ENCODE measurements around the gene ADGRB2. TPM values are rescaled to one million over a fixed set of nuclear protein-coding genes. Genes with fewer than 3 reads are reported as not detected.
A peak's percentile ranks its signal among the peaks of the same experiment; 100 is the strongest.

ADGRB2 gene
- total RNA-seq, 1 donor: 5.8 TPM

DNA sequence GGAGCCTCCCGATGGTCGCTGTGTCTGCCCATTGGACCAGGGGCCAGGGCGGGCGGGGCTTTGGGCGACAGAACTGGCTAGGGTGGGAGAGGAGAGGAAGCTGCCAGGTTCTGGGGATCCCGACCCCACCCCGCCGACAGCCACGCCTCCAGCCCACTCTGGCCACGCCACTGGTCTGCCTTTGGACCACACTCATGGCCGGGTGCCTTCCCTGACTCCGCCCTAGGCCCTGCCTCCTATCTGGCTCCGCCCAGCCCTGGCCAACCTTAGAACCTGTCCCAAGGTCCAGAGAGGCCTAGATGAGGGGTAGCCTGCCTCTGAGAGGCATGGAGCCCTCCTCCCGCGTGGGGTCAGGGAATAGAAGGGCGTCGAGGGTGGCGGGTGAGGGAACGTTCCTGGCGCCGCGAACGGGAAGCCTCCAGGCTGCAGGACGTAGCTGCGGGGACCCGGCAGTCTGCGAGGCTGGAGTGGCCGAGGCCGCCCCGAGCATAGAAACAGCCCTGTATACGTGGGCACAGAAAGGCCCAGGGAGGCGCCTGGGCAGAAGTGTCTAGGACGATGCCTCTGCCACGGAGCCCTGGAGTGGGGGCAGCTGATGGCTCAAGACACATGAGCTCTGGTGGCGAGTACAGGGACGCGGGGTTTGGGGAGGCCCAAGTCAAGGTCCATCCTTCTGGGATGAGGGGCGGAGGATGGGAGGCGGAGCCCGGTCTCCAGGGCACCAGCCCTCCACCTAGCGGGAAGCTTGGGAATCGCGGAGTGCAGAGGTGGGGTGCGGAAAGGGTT, 48.9 kb downstream of the ADGRB2 start:
- H3K4me2 ChIP-seq (ENCODE audit: insufficient read depth, low read length): peak overlapping the region; percentile 88
- H2AFZ ChIP-seq (ENCODE audit: low read length): peak overlapping the region; percentile 92
- H3K4me1 ChIP-seq (ENCODE audit: insufficient read depth, low read length): peaks cover 62% of the 10 kb centered on the region

GRCh38 chr1:31714442-31715086, 49.6 kb downstream of the ADGRB2 start:
- Histone ChIP-seq H3K36me3 (ENCODE audit: insufficient read depth, low read length) (no peaks in the 10 kb centered on the region), H3K27ac (ENCODE audit: low read depth, low read length) (peak overlapping the region; percentile 96), H3K9me3 (ENCODE audit: low read depth, low read length) (no peaks in the 10 kb centered on the region), H3K4me3 (ENCODE audit: insufficient read depth, low read length) (peak overlapping the region; percentile 70), H3K79me2 (ENCODE audit: insufficient read depth, low read length) (no peaks in the 10 kb centered on the region), H3K4me2 (ENCODE audit: insufficient read depth, low read length) (peak overlapping the region; percentile 88), H2AFZ (ENCODE audit: low read length) (peak overlapping the region; percentile 92), H3K4me1 (ENCODE audit: insufficient read depth, low read length) (peaks cover 62% of the 10 kb centered on the region), H4K20me1 (ENCODE audit: insufficient read depth, low read length) (peaks cover 5% of the 10 kb centered on the region), H3K27me3 (ENCODE audit: insufficient read depth, low read length) (no peaks in the 10 kb centered on the region)
- DNase-seq (ENCODE audit: insufficient read length, low spot score, missing footprints): peak; percentile 90
- TF ChIP-seq CTCF (IDR thresholded peaks at IDR 0.05; ENCODE audit: extremely low read depth, low read depth, low read length): peak; percentile 42

More for the DNA sequence above, 48.9 kb downstream of the ADGRB2 start:
- Histone ChIP-seq H3K27ac (ENCODE audit: low read depth, low read length) (peak overlapping the region; percentile 96), H3K4me3 (ENCODE audit: insufficient read depth, low read length) (peak overlapping the region; percentile 70), H3K79me2 (ENCODE audit: insufficient read depth, low read length) (no peaks in the 10 kb centered on the region), H3K36me3 (ENCODE audit: insufficient read depth, low read length) (no peaks in the 10 kb centered on the region), H3K9me3 (ENCODE audit: low read depth, low read length) (no peaks in the 10 kb centered on the region), H3K27me3 (ENCODE audit: insufficient read depth, low read length) (no peaks in the 10 kb centered on the region), H4K20me1 (ENCODE audit: insufficient read depth, low read length) (peaks cover 5% of the 10 kb centered on the region)
- DNase-seq (ENCODE audit: insufficient read length, low spot score, missing footprints): peak; percentile 98
- TF ChIP-seq CTCF (IDR thresholded peaks at IDR 0.05; ENCODE audit: extremely low read depth, low read depth, low read length): peak; percentile 79

DNA sequence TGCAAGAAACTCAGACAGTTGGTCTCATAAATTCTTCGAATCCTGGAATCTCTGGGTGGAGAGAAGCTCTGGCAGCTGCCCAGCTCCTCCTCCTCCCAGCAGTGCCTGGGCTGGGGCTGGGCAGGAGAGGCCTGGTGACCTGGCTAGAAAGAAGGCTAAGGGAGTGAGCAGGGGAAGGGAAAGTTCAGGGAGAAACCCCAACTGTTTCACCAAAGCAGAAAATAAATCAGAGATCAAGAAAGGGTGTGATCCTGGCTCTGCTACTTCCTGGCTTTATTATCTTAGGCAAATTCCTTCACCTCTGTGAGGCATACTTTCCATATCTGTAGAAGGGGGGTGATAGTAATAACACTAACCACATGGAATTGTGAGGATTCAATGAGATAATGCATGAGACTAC, 51.5 kb downstream of the ADGRB2 start:
- no peak overlapping the region for H2AFZ ChIP-seq (ENCODE audit: low read length)
- H3K27me3 ChIP-seq (ENCODE audit: insufficient read depth, low read length): no peaks in the 10 kb centered on the region
- TF ChIP-seq CTCF (IDR thresholded peaks at IDR 0.05; ENCODE audit: extremely low read depth, low read depth, low read length): no peak
- no peaks in the 10 kb centered on the region for H3K36me3 ChIP-seq (ENCODE audit: insufficient read depth, low read length)
- no peaks in the 10 kb centered on the region for H3K79me2 ChIP-seq (ENCODE audit: insufficient read depth, low read length)
- peak; percentile 91 for DNase-seq (ENCODE audit: insufficient read length, low spot score, missing footprints)
- H4K20me1 ChIP-seq (ENCODE audit: insufficient read depth, low read length): peaks cover 5% of the 10 kb centered on the region
- peak overlapping the region; percentile 68 for H3K4me2 ChIP-seq (ENCODE audit: insufficient read depth, low read length)
- H3K27ac ChIP-seq (ENCODE audit: low read depth, low read length): peak overlapping the region; percentile 96
- peaks cover 70% of the 10 kb centered on the region for H3K4me1 ChIP-seq (ENCODE audit: insufficient read depth, low read length)
- H3K4me3 ChIP-seq (ENCODE audit: insufficient read depth, low read length): no peak overlapping the region
- H3K9me3 ChIP-seq (ENCODE audit: low read depth, low read length): no peaks in the 10 kb centered on the region

- no peak for TF ChIP-seq CTCF (IDR thresholded peaks at IDR 0.05; ENCODE audit: extremely low read depth, low read depth, low read length)
- peaks cover 70% of the 10 kb centered on the region for H3K4me1 ChIP-seq (ENCODE audit: insufficient read depth, low read length)
- no peaks in the 10 kb centered on the region for H3K27me3 ChIP-seq (ENCODE audit: insufficient read depth, low read length)
- H2AFZ ChIP-seq (ENCODE audit: low read length): no peak overlapping the region
- H3K79me2 ChIP-seq (ENCODE audit: insufficient read depth, low read length): no peaks in the 10 kb centered on the region
- no peaks in the 10 kb centered on the region for H3K36me3 ChIP-seq (ENCODE audit: insufficient read depth, low read length)
- DNase-seq (ENCODE audit: insufficient read length, low spot score, missing footprints): peak; percentile 68
- peak overlapping the region; percentile 68 for H3K4me2 ChIP-seq (ENCODE audit: insufficient read depth, low read length)
- H3K27ac ChIP-seq (ENCODE audit: low read depth, low read length): peak overlapping the region; percentile 96
- H4K20me1 ChIP-seq (ENCODE audit: insufficient read depth, low read length): peaks cover 4% of the 10 kb centered on the region
- peak overlapping the region; percentile 19 for H3K4me3 ChIP-seq (ENCODE audit: insufficient read depth, low read length)
- no peaks in the 10 kb centered on the region for H3K9me3 ChIP-seq (ENCODE audit: low read depth, low read length)
Measured at GRCh38 chr1:31712068-31712467, 52.1 kb downstream of the ADGRB2 start.

Measured in osteoblast (primary cell).